ENCODE results near the gene CGB8. TPM values are rescaled to one million over a fixed set of nuclear protein-coding genes. Genes with fewer than 3 reads are reported as not detected.
"Not testable (repeated sequence)": the region's sequence is repeated elsewhere in the genome, so short reads cannot be mapped to it uniquely, and the experiment has no call there.

The CGB8 gene
- not detected for total RNA-seq

DNA sequence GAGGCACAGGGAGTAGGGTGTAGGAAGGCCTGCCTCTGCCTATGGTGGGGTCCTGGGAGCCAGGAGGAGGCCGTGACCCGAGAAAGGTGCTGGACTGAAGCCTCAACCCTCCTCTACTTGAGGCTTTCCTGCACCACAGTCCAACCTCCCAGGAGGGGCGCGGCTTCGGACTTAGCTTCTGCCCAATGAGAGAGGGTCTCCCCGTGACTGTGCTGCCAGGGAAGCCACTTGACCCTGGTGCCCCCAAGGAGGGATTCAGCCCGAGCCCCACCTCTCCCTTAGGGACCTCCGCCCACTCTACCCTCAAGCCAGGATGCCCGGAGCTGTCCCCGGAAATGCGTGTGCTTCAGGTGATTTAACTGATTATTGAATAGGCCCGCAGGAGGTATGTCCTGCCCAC, at the start of gene CGB8:
CGB8 (minus strand) TSS at position 101 of the 400 bp plus-strand sequence. CDS start 372 bp downstream, outside the sequence.
- not testable (repeated sequence) for H3K27me3 ChIP-seq (ENCODE audit: insufficient read depth, low read length); H3K9me3 ChIP-seq (ENCODE audit: low read depth, low read length); H3K4me3 ChIP-seq (ENCODE audit: low read length); H3K4me1 ChIP-seq (ENCODE audit: insufficient read depth, low read length)

DNA sequence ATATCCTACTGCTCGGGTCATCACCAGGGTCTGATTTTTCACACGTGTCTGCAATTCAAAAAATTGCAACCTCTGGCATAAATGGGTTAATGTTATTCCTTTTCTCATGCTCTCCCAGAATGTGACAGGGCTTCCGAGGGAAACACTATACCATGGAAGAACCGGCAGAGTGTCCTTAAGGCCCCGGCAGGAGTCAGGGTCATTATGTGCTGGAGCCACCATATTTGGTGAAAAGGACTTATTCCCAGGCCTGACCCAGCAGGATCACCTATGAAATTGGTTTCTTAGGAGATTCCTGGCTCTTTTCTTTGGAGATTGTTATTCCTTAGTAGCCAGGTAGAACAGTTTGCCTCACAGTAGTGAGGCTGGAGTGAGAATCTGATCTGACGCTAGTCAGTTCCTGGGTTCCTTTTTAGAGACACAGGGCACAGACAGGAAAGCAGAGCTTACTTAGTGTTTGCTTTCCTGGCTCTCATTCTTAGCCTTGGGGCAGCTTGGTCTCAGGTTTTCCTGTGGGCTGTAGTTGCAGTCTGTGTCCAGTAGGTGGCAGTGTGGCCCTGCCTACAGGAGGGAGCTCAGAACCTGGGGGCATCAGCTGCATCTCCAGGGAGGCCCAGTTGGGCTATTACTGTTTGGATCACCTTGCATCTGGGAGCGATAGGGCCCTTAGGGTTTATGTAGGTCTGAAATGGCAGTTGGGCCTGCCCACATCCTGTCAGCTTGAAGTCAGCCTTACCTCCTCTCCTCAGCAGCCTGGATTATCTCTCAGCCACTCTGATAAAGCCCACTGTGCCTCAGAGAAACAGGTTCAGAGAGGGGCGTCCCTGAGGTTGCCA, 48.8 kb upstream of the CGB8 start:
- no peaks in the 10 kb centered on the region for H3K9me3 ChIP-seq (ENCODE audit: low read depth, low read length)
- H3K4me3 ChIP-seq (ENCODE audit: low read length), result no peak overlapping the region
- no peaks in the 10 kb centered on the region for H3K4me1 ChIP-seq (ENCODE audit: insufficient read depth, low read length)
- no peaks in the 10 kb centered on the region for H3K27me3 ChIP-seq (ENCODE audit: insufficient read depth, low read length)

DNA sequence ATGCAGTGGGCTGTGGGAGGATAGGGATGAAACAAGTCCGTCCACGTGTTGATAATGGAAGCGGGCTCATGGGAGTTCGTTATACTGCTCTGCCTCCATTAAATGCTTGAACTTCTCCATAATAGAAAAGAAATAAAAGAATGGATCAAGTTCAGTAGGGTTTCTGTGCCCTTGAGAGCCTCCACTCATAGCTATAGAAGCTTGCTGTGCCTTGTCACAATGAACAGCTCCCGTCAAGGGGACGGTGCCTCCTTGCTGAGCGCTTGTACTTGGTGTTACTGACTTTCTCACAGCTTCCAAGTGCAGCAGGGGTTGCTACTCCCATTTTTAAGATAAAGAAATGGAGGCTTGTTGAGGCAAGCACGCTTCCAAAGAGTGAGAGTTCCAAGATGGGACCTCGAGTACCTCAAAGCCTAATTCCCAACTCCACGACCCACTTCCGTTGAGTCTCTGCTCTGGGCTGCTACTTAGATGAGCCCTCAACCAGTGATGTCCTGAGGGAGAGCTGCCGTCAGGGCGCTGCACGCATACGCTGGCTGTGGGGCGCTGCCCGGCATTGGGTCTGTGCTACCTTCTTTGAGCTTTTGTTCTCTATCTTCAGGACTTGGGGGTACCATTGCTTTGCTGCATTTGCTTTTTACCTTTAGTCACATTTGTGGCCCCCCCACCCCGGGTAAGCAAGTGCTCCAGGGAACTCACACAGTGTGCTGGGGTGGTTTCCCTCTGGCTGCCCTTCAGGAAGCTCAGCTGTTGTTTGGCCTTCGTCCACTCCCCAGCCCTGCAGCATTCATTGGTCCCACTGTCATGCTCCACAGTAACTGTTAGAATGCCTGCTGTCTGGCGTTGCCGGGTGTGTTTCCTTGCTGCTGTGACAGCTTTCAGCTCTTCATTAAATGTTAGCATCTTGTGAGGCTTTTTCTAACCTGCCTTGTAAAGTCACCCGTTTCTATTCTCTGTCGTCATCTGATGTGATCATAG, 45.9 kb upstream of the CGB8 start:
- no peaks in the 10 kb centered on the region for H3K4me1 ChIP-seq (ENCODE audit: insufficient read depth, low read length)
- H3K4me3 ChIP-seq (ENCODE audit: low read length), result no peak overlapping the region
- no peaks in the 10 kb centered on the region for H3K9me3 ChIP-seq (ENCODE audit: low read depth, low read length)
- no peaks in the 10 kb centered on the region for H3K27me3 ChIP-seq (ENCODE audit: insufficient read depth, low read length)

DNA sequence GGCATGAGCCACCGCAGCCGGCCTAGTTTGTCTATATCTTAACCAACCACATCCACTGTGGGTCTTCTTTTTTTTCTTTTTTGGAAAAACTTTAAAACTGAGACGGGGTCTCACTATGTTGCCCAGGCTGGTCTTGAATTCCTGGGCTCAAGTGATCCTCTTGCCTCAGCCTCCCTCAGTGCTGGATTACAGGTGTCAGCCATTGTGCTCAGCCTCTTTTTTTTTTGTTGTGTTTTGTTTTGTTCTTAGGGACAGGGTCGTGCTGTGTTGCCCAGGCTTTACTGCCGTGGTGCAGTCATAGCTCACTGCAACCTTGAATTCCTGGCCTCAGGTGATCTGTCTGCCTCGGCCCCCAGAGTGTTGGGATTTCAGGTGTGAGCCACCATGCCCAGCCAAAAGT, 43.8 kb upstream of the CGB8 start:
- no peaks in the 10 kb centered on the region for H3K9me3 ChIP-seq (ENCODE audit: low read depth, low read length)
- H3K4me1 ChIP-seq (ENCODE audit: insufficient read depth, low read length), result peaks cover 6% of the 10 kb centered on the region
- H3K4me3 ChIP-seq (ENCODE audit: low read length), result no peak overlapping the region
- H3K27me3 ChIP-seq (ENCODE audit: insufficient read depth, low read length), result no peaks in the 10 kb centered on the region

DNA sequence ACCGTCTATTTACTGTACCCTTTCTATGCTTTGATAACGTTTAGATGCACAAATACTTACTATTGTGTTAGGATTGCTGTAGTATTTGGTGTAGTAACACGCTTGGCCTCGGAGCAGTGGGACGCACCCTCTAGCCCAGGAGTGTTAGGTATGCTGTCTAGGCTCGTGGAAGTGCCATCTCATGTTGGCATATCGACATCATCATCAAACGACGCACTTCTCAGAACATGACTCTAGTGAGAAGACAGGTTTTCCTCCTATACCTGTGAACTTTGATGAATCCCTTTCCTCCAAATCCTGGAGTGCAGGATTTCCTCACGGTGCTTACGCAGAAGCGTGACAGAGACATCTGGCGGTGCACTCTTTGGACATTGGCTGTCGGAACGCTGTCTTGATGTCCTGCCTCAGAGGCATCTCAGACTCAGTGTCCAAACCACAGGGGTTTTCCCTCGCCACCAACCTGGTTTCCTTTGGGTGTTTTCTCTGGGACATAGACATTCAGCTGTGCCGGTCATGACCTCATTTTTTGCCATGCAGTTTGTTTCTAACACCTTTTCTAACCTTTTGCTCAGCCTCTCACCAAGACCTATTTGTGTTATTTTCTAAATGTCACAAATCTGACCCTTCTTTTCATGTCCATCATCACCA, 42.6 kb upstream of the CGB8 start:
- H3K9me3 ChIP-seq (ENCODE audit: low read depth, low read length), result no peaks in the 10 kb centered on the region
- no peaks in the 10 kb centered on the region for H3K27me3 ChIP-seq (ENCODE audit: insufficient read depth, low read length)
- no peak overlapping the region for H3K4me3 ChIP-seq (ENCODE audit: low read length)
- H3K4me1 ChIP-seq (ENCODE audit: insufficient read depth, low read length), result peaks cover 18% of the 10 kb centered on the region

DNA sequence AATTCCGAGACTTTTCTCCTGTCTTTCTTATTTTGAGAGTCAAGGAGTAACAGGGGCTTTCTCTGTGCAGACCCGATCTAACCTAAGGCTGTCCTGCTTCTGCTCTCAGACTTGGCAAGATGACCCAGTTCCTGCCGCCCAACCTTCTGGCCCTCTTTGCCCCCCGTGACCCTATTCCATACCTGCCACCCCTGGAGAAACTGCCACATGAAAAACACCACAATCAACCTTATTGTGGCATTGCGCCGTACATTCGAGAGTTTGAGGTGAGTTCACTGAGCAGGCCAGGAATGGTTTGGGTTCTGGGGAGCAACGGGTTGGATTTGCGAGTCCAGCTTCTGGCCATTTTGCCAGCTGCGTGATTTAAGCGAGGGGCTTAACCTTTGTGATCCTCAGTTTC, 37.4 kb upstream of the CGB8 start:
- Histone ChIP-seq H3K9me3 (ENCODE audit: low read depth, low read length) (no peaks in the 10 kb centered on the region), H3K4me3 (ENCODE audit: low read length) (peak overlapping the region; percentile 96), H3K4me1 (ENCODE audit: insufficient read depth, low read length) (peaks cover 32% of the 10 kb centered on the region), H3K27me3 (ENCODE audit: insufficient read depth, low read length) (no peaks in the 10 kb centered on the region)

DNA sequence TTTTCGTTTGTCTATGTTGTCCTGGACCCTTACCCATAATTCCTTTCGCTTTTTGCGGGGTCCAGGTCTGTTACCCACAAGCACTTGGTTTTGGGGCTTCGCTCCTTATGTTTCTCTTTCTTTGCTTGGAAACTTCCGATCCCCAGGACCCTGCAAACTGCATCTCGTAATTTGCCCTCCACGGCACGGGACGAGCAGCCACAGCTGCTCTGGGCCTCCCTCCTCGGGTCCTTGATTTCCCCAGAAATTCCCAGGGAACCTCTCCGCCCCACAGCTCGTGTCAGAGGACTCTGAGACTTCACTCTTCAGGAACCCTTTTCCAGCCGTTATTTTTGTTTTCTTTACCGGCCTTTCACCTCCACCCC, 36.9 kb upstream of the CGB8 start:
- Histone ChIP-seq H3K4me1 (ENCODE audit: insufficient read depth, low read length) (peaks cover 32% of the 10 kb centered on the region), H3K4me3 (ENCODE audit: low read length) (peak overlapping the region; percentile 96)

DNA sequence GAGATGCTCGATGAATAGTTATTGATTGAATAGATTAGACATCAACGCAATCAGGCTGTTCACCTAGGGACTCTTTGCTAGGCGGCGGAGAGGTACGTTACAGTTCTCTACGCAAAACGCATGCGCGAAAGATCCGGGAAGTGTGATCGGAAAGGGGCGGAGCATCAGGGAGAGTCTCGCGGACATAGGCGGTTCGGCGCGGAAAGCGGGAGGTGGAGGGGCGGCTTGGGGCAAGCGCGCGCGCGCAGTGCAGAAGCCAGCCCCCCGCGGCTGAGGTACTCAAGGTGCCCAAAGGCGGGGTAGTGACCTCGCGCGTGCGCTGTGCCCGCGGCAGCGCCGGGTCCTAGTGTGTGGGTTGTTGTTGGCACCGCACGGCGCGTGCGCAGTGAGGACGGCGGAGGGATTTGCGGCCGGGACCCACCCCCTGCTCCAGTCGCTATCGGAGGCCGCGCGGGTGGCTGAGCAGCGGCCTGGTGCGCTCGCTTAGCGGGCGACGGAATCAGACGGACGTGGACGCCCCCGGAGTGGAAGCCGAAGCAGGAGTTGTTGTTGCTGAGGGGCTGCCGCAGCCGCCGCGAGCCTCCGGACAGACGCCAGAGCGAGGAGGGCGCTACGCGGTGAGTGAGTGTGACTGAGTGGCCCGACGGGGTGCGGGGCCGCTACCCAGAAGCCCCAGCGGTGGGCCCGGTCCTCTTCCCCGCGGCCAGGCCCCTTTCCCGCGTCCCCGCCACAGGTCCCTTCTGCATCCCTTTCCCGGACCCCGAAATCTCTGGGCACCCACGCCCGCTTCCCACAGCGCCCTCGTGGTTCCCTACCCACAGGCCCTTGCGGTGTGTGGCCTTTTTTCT, 36.3 kb upstream of the CGB8 start, which contains the start of gene SNRNP70:
SNRNP70 (plus strand) TSS at position 432 of the 848 bp plus-strand sequence. CDS start 964 bp downstream, outside the sequence.
- peak within 1 kb of the TSS; percentile 96 for H3K4me3 ChIP-seq (ENCODE audit: low read length)
- no peaks in the 10 kb centered on the region for H3K27me3 ChIP-seq (ENCODE audit: insufficient read depth, low read length)
- no peaks in the 10 kb centered on the region for H3K9me3 ChIP-seq (ENCODE audit: low read depth, low read length)
- H3K4me1 ChIP-seq (ENCODE audit: insufficient read depth, low read length), result peaks cover 32% of the 10 kb centered on the region

More for the DNA sequence above, 36.9 kb upstream of the CGB8 start:
- Histone ChIP-seq H3K27me3 (ENCODE audit: insufficient read depth, low read length) (no peaks in the 10 kb centered on the region), H3K9me3 (ENCODE audit: low read depth, low read length) (no peaks in the 10 kb centered on the region)

DNA sequence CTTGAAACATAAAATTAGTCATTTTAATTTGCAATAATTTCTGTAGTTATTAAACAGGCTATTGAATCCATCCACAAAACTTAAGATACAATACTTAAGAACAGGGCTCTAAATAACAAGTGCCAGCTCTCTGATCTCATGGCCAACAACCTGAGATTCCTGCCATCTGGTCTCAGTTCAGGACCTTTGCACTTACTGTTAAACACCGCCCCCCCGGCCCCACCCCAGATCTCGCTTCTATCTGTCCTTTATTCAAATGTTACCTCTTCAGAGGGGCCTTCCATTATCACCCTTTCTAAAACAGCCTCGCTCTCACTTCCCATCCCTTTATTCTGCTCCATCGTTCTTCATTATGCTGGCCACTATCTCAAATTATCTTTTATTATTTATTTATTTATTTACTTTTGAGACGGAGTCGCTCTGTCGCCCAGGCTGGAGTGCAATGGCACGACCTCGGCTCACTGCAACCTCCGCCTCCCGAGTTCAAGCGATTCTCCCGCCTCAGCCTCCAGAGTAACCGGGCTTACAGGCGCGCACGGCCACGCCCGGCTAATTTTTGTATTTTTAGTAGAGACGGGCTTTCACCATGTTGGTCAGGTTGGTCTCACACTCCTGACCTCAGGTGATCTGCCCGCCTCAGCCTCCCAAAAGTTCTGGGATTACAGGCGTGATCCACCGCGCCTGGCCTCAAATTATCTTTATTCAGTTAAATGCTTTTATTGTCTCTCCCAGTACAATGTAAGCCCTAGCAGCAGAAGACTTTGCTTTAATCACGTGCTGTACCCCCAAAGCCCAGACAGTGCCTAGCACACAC, 35.5 kb upstream of the CGB8 start:
- Histone ChIP-seq H3K4me3 (ENCODE audit: low read length) (peak overlapping the region; percentile 96), H3K9me3 (ENCODE audit: low read depth, low read length) (no peaks in the 10 kb centered on the region), H3K4me1 (ENCODE audit: insufficient read depth, low read length) (peaks cover 32% of the 10 kb centered on the region), H3K27me3 (ENCODE audit: insufficient read depth, low read length) (no peaks in the 10 kb centered on the region)

DNA sequence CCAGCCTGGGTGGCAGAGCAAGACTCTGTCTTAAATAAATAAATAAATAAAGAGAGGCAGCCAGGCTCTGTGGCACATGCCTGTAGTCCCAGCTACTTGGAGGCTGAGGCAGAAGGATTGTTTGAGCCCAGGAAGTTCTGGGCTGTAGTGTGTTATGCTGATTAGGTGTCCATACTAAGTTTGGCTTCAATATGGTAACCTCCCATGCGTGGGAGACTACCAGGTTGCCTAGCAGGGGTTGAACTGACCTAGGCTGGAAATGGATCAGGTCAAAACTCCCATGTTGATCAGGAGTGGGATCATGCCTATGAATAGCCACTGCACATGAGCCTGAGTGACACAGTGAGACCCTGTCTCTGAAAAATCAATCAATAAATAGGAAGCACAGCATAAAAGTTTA, 32.4 kb upstream of the CGB8 start:
- Histone ChIP-seq H3K9me3 (ENCODE audit: low read depth, low read length) (no peaks in the 10 kb centered on the region), H3K4me3 (ENCODE audit: low read length) (no peak overlapping the region), H3K4me1 (ENCODE audit: insufficient read depth, low read length) (peaks cover 12% of the 10 kb centered on the region), H3K27me3 (ENCODE audit: insufficient read depth, low read length) (no peaks in the 10 kb centered on the region)

DNA sequence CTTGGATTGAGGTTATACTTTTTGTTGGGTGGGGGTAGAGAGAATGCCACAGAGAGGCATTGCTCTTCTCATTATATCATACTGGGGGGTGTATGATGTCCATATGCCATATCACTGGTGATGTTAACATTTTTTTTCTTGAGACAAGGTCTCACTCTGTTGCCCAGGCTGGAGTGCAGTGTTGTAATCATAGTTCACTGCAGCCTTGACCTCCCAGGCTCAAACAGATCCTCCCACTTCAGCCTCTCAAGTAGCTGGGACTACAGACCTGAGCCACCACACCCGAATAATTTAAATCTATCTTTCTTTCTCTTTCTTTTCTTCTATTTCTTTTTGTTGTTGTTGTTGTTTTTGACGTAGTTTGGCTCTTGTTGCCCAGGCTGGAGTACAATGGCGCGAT, 31.5 kb upstream of the CGB8 start:
- Histone ChIP-seq H3K9me3 (ENCODE audit: low read depth, low read length) (no peaks in the 10 kb centered on the region), H3K4me3 (ENCODE audit: low read length) (no peak overlapping the region), H3K27me3 (ENCODE audit: insufficient read depth, low read length) (no peaks in the 10 kb centered on the region), H3K4me1 (ENCODE audit: insufficient read depth, low read length) (peaks cover 6% of the 10 kb centered on the region)

DNA sequence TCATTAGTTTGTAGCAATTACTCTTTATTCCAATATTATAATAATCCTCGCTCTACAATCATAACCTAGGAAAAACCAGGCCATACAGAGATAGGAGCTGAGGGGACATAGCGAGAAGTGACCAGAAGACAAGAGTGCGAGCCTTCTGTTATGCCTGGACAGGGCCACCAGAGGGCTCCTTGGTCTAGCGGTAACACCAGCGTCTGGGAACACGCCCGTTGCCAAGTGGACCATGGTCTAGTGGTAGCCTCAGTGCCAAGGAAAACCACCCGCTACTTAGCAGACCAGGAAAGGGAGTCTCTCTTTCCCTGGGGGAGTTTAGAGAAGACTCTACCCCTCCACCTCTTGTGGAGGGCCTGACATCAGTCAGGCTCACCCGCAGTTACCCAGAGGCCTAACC, 26.0 kb upstream of the CGB8 start:
- peaks cover 19% of the 10 kb centered on the region for H3K27me3 ChIP-seq (ENCODE audit: insufficient read depth, low read length)
- H3K4me1 ChIP-seq (ENCODE audit: insufficient read depth, low read length); H3K9me3 ChIP-seq (ENCODE audit: low read depth, low read length); H3K4me3 ChIP-seq (ENCODE audit: low read length): not testable (repeated sequence)

DNA sequence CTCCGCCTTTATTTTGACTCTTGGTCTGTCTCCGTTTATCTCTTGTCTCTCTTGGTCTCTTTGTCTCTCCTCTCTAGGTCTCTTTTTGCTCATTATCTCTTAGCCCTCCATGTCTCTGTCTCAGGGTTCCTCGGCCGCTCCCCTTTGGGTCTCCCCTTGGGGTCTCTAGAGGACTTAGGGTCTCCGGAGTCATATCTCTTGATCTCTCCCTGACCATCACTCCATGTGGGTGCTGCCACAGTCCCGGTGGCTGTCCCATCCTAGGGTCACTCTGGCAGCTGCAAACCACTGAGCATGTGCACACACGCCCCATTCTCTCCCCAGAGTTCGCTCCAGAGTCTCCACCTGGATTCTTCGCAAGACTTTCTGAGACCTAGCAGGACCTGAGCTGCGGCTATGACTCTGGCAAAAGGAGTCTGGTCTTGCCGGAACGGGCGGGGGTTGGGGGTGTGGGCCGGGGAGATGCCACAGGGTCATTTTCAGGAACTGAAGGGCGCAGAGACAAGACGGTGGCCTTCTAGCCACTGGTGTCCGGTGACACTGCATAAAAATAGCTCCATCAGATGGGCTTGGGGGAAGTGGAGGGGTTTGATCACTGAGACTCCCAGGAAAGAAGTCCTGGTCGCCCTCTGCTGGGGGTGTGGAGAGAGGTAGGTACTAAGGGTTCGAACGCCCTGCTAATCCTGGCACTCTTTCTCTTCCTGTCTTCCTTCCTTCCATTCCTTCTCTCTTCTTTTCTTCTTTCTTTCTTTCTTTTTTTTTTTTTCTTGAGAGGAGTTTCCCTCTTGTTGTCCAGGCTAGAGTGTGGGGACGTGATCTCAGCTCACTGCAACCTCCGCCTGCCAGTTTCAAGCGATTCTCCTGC, 24.8 kb upstream of the CGB8 start:
- Histone ChIP-seq H3K4me3 (ENCODE audit: low read length) (no peak overlapping the region), H3K4me1 (ENCODE audit: insufficient read depth, low read length) (no peaks in the 10 kb centered on the region), H3K27me3 (ENCODE audit: insufficient read depth, low read length) (peaks cover 25% of the 10 kb centered on the region), H3K9me3 (ENCODE audit: low read depth, low read length) (no peaks in the 10 kb centered on the region)
